Measurements from ENCODE around the gene VAC14. TPM values are rescaled to one million over a fixed set of nuclear protein-coding genes. Genes with fewer than 3 reads are reported as not detected.
A peak's percentile ranks its signal among the peaks of the same experiment; 100 is the strongest.

Gene VAC14
- total RNA-seq, 4 donors from 2014 or later = 43.4 to 69.4 (median 63.1) TPM

DNA sequence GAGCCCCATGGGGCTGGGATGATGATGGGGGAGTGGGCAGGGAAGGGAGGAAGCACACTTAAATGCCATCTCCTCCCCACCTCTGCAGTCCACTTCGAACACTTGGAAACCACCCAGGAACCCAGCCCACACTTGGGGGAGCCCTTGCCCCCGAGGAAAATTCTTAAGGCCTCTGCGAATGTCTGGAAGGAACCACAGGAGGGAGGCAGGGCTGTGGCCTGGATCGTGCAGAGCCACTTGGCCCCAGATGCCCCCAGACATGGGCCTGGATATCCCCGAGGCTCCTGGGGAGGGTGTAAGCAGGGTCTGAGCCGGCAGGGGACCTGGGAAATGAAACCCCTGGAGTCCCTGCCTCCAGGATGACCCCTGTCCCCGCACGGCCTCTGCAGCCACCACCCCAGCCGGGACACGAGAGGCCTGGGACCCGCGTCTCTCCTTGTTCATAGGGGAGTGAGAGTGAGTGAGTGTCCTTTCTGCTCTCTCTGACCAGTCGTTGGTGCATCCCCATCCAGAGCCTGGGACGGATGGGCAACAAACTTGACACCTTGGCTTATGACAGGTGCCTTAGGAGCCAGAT lies 103.3 kb downstream of the VAC14 start:
- Histone ChIP-seq H3K9me3 (no peaks in the 10 kb centered on the region), H3K36me3 (peaks cover 0 to 4% of the 10 kb centered on the region in 2 donors), H3K4me1 (peaks cover 8 to 64% of the 10 kb centered on the region in 2 donors), H3K27ac (peak overlapping the region in 1 of 3 donors; percentile 28), H3K27me3 (no peaks in the 10 kb centered on the region), H3K4me3 (replicated peaks in 1 of 3) (no peak overlapping the region)
- TF ChIP-seq CTCF (IDR thresholded peaks at IDR 0.05) (no peak), POLR2A (IDR thresholded peaks at IDR 0.05) (no peak)
- intact Hi-C loops (cut with DNase I) = no loop called here
- WGBS, 2 donors = 70 to 78% methylated on average over 13 of the region's 14 CpGs
- no peak for DNase-seq

DNA sequence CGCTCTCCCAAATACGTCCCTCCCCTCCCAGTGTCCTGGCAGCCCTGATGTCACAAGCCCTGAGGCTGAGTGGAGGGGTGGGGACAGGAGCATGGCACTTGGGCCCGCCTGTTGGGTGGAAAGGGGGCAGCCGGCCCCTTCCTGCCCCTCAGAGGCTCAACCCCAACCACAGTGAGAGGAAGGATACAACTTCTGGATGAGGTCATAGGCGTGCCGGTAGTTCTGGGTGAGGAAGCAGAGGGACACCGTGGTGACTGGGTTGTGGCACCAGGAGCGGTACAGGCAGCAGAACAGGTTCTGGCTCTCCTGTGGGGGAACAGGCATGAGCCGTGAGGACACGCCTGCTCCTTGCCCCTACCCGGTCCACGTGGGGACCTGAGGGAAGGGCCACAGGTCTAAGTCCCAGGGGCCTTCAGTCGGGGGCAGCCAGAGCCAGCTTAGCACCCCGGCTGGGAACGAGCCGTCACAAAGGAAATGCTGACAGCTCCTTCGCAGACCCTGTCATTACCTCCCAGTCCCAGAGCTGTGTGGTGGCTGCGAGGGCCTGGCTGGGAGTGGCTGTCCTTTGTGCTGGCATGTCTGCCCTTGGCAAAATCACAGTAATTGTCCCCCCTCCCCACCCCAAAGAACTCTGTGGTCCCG lies 103.9 kb downstream of the VAC14 start:
- Histone ChIP-seq H3K4me1 (peaks cover 8 to 66% of the 10 kb centered on the region in 2 donors), H3K36me3 (peaks cover 0 to 4% of the 10 kb centered on the region in 2 donors), H3K27ac (peak overlapping the region in 2 of 3 donors; percentile 2 to 28), H3K27me3 (no peaks in the 10 kb centered on the region), H3K9me3 (no peaks in the 10 kb centered on the region), H3K4me3 (replicated peaks in 1 of 3) (no peak overlapping the region)
- DNase-seq = peak; percentile 63
- TF ChIP-seq CTCF (IDR thresholded peaks at IDR 0.05) (no peak), POLR2A (IDR thresholded peaks at IDR 0.05) (no peak)
- intact Hi-C loops (cut with DNase I) = no loop called here
- 66 to 68% methylated on average over 16 to 17 of the region's 19 CpGs for WGBS, 2 donors

- H3K27ac ChIP-seq = peak overlapping the region in 1 of 3 donors; percentile 24
- no peaks in the 10 kb centered on the region for H3K27me3 ChIP-seq
- H3K36me3 ChIP-seq = peaks cover 0 to 4% of the 10 kb centered on the region in 2 donors
- intact Hi-C loops (cut with DNase I) = no loop called here
- WGBS, 2 donors = 84 to 93% methylated on average over 6 of the region's 8 CpGs
- DNase-seq = no peak
- H3K4me3 ChIP-seq (replicated peaks in 1 of 3) = no peak overlapping the region
- TF ChIP-seq CTCF (IDR thresholded peaks at IDR 0.05) (no peak), POLR2A (IDR thresholded peaks at IDR 0.05) (no peak)
- peaks cover 8 to 69% of the 10 kb centered on the region in 2 donors for H3K4me1 ChIP-seq
- H3K9me3 ChIP-seq = no peaks in the 10 kb centered on the region
Measured at GRCh38 chr16:70696355-70696754, 104.6 kb downstream of the VAC14 start.

DNA sequence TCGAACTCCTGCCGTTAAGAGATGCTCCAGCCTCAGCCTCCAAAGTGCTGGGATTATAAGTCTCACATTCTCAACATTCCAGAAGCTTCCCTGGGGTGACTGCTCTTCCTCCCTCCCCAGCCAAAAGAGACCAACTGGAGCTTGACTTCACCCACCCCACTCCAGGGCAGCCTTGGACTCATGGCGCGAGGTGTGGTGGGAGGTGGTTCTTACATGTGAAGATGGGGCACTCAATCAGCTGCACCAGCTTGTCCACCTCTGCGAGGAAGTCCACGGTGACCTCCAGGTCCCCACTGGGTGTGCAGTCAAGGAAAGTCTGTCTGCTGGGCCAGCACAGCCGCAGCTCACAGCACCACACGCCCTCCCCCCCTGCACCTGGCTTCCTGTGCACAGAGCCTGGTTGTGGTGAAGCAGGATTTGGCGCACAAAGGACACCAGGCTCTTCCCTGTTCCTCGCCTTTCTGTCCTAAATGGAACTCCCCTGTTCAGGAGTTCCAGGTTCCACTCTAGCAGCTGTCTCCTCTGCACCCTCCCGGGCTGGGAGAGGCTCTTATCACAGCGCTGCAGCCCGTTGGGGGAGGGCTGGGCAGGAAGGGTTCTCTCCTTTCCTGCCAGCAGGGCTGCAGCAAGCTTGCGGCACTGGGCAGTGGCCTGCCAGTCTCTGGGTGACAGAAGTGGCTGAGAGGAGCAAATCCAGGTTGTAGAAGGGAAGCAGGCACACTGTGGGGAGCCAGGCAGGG lies 105.5 kb downstream of the VAC14 start:
- peak overlapping the region in 2 of 3 donors; percentile 12 to 30 for H3K27ac ChIP-seq
- no peak overlapping the region for H3K4me3 ChIP-seq (replicated peaks in 1 of 3)
- H3K36me3 ChIP-seq = peaks cover 0 to 4% of the 10 kb centered on the region in 2 donors
- H3K9me3 ChIP-seq = no peaks in the 10 kb centered on the region
- no peak for TF ChIP-seq POLR2A (IDR thresholded peaks at IDR 0.05)
- TF ChIP-seq CTCF (IDR thresholded peaks at IDR 0.05) = no peak
- H3K27me3 ChIP-seq = no peaks in the 10 kb centered on the region
- peaks cover 3 to 69% of the 10 kb centered on the region in 2 donors for H3K4me1 ChIP-seq
- DNase-seq = peak; percentile 69 to 70
- WGBS, 2 donors = 36 to 58% methylated on average over 7 to 14 of the region's 14 CpGs
- intact Hi-C loops (cut with DNase I) = no loop called here

- peak overlapping the region in 1 of 3 donors; percentile 12 for H3K27ac ChIP-seq
- WGBS, 2 donors = 94 to 97% methylated on average over 3 to 4 of the region's 4 CpGs
Measured at GRCh38 chr16:70694868-70695218, 106.1 kb downstream of the VAC14 start.

More at GRCh38 chr16:70694868-70695218, 106.1 kb downstream of the VAC14 start:
- Histone ChIP-seq H3K4me3 (replicated peaks in 1 of 3) (no peak overlapping the region), H3K9me3 (no peaks in the 10 kb centered on the region), H3K4me1 (peaks cover 3 to 66% of the 10 kb centered on the region in 2 donors), H3K27me3 (no peaks in the 10 kb centered on the region), H3K36me3 (peaks cover 0 to 4% of the 10 kb centered on the region in 2 donors)
- no peak for DNase-seq
- intact Hi-C loops (cut with DNase I) = no loop called here
- TF ChIP-seq CTCF (IDR thresholded peaks at IDR 0.05) (no peak), POLR2A (IDR thresholded peaks at IDR 0.05) (no peak)
